Measurements from ENCODE around the gene OR52A1. TPM values are rescaled to one million over a fixed set of nuclear protein-coding genes. Genes with fewer than 3 reads are reported as not detected.
"Not testable (repeated sequence)": the region's sequence is repeated elsewhere in the genome, so short reads cannot be mapped to it uniquely, and the experiment has no call there.

The OR52A1 gene
- total RNA-seq, 6 experiments from 2014 or later = 0.04 TPM; not detected in 5

DNA sequence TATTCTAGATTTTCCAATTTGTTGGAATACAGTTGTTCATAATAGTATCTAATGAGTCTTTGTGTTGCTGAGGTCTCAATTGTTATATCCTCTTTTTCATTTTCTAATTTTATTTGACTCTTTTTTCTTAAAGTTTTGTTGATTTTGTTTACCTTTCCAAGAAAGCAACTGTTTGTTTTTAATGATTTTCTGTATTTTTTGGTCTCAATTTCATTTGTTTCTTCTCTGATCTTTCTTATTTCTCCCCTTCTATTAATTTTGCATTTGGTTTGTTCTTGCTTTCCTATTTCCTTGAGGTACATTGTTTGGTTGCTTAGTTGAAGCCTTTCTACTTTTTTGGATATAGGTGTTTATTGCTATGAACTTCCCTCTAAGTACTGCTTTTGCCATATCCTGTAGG is 5.2 kb upstream of the OR52A1 start:
- no peak for DNase-seq
- no peak for ATAC-seq
- Histone ChIP-seq H3K4me3 (no peak overlapping the region), H3K36me3 (no peaks in the 10 kb centered on the region), H3K4me1 (no peaks in the 10 kb centered on the region), H3K27ac (no peak overlapping the region), H3K27me3 (no peaks in the 10 kb centered on the region), H3K9me3 (no peaks in the 10 kb centered on the region)
- TF ChIP-seq POLR2A (IDR thresholded peaks at IDR 0.05) = no peak
- TF ChIP-seq, protein P1, sequence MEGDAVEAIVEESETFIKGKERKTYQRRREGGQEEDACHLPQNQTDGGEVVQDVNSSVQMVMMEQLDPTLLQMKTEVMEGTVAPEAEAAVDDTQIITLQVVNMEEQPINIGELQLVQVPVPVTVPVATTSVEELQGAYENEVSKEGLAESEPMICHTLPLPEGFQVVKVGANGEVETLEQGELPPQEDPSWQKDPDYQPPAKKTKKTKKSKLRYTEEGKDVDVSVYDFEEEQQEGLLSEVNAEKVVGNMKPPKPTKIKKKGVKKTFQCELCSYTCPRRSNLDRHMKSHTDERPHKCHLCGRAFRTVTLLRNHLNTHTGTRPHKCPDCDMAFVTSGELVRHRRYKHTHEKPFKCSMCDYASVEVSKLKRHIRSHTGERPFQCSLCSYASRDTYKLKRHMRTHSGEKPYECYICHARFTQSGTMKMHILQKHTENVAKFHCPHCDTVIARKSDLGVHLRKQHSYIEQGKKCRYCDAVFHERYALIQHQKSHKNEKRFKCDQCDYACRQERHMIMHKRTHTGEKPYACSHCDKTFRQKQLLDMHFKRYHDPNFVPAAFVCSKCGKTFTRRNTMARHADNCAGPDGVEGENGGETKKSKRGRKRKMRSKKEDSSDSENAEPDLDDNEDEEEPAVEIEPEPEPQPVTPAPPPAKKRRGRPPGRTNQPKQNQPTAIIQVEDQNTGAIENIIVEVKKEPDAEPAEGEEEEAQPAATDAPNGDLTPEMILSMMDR (IDR thresholded peaks at IDR 0.05) = no peak
- intact Hi-C loops (cut with DNase I) = no loop called here

DNA sequence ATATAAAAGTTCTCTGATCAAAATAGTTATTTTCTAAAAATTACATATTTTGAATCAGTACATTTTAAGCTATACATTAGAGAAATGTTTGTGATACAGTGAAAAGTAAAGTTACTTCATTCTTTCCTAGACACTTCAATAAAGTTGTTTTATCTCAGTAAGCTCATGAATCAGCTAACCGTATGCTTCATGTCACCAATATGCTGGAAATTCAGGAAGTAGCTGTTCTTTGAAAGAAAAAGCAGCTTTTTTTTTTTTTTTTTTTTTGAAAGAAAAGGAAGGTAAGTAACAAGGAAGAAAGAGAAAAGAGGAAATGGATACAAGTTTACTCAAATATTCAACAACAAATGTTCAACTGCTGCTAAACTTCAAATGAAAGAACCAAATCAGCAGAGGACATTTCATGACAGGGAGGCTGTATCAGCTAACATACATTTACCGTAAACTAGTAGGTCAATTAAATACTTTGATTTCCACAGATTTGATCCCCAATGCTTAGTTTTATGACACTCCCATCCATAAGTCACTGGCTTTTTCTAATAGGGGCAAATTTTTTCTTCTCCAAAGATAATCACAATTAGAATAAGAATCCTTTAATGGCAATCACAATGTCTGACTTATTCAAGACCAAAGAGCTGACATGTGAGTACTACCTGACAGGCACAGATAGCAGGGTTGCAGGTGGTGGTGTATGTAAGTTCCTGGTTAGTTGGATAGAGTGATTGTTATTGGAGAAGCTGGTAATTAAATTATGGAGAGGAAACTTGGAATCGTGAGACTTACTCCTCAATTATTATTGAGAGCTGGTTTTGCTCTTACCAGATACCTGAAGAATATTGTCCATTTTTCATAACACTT is 754 bp downstream of the OR52A1 start:
- no peaks in the 10 kb centered on the region for H3K27me3 ChIP-seq
- DNase-seq (no peak), ATAC-seq (no peak)
- intact Hi-C loops (cut with DNase I) = no loop called here
- WGBS (ENCODE audit: insufficient coverage, low coverage, low lambda C conversion rate, missing lambda C conversion rate) = 41% methylated on average over 3 of the region's 3 CpGs
- H3K4me3 ChIP-seq = no peak overlapping the region
- H3K27ac ChIP-seq = no peak overlapping the region
- no peaks in the 10 kb centered on the region for H3K9me3 ChIP-seq
- H3K36me3 ChIP-seq = no peaks in the 10 kb centered on the region
- H3K4me1 ChIP-seq = no peaks in the 10 kb centered on the region
- TF ChIP-seq, protein P1 (IDR thresholded peaks at IDR 0.05) = no peak
- no peak for TF ChIP-seq POLR2A (IDR thresholded peaks at IDR 0.05)

DNA sequence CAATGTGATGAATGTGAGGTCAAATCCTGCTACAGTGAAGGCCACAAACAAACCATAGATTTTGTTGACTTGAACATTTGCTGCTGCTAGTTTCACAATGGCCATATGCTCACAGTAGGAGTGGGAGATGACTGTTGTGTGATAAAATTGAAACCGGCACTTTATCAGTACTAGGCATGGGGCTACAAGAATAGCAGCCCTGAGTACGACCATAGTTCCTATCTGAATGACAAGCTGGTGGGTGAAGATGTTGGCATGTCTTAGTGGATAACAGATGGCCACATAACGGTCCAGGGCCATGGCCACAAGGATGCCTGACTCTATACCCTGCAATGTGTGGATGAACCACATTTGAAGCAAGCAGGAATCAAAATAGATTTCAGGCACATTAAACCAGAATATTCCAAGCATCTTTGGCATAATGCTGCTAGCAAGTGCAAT is 2.8 kb downstream of the OR52A1 start:
- no peak for ATAC-seq
- intact Hi-C loops (cut with DNase I) = no loop called here
- WGBS (ENCODE audit: insufficient coverage, low coverage, low lambda C conversion rate, missing lambda C conversion rate) = 43% methylated on average over 2 of the region's 3 CpGs
- TF ChIP-seq POLR2A (IDR thresholded peaks at IDR 0.05) = no peak
- TF ChIP-seq, protein P1 (IDR thresholded peaks at IDR 0.05) = no peak
- H3K9me3 ChIP-seq = no peaks in the 10 kb centered on the region
- no peak for DNase-seq
- no peaks in the 10 kb centered on the region for H3K4me1 ChIP-seq
- H3K4me3 ChIP-seq = no peak overlapping the region
- no peak overlapping the region for H3K27ac ChIP-seq
- H3K36me3 ChIP-seq = no peaks in the 10 kb centered on the region
- H3K27me3 ChIP-seq = no peaks in the 10 kb centered on the region

DNA sequence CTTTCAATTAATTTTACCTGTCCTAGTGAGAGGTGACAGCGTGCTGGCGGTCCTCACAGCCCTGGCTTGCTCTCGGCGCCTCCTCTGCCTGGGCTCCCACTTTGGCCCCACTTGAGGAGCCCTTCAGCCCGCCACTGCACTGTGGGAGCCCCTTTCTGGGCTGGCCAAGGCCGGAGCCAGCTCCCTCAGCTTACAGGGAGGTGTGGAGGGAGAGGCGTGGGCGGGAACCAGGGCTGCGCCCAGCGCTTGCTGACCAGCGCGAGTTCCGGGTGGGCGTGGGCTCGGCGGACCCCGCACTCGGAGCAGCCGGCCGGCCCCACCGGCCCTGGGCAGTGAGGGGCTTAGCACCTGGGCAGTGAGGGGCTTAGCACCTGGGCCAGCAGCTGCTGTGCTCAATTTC is 10.4 kb downstream of the OR52A1 start:
- 86% methylated on average over 4 of the region's 21 CpGs for WGBS (ENCODE audit: insufficient coverage, low coverage, low lambda C conversion rate, missing lambda C conversion rate)
- ATAC-seq; intact Hi-C loops (cut with DNase I); H3K27ac ChIP-seq; H3K9me3 ChIP-seq; H3K4me1 ChIP-seq; H3K36me3 ChIP-seq; H3K27me3 ChIP-seq; DNase-seq; H3K4me3 ChIP-seq: not testable (repeated sequence)

DNA sequence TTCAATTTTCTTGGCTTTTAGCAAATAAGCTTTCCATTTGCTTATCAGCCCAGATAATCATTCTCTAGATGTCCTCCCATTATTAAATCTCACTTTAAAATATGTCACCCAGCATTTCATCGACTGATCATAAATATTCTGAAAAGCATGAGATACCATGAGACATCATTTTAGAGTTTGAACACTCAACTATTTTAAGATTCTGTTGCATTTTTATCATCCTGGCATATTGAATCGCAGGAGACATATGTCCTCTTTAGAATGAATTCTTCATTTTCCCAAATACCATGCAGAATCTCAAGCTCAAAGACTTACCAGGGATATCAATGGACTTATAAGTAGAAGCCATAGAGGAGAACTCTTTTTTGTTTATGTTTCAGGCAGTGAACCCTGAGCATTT is 16.6 kb downstream of the OR52A1 start, which contains the start of gene OR52A5:
OR52A5 (minus strand) TSS at position 361 of the 400 bp plus-strand sequence. CDS start 5,714 bp downstream, outside the sequence.
- no peak within 1 kb of the TSS for H3K4me3 ChIP-seq
- H3K36me3 ChIP-seq = no peaks in the 10 kb centered on the region
- H3K27ac ChIP-seq = no peak within 1 kb of the TSS
- TF ChIP-seq, protein P1 (IDR thresholded peaks at IDR 0.05) = no peak
- no peak for TF ChIP-seq POLR2A (IDR thresholded peaks at IDR 0.05)
- WGBS (ENCODE audit: insufficient coverage, low coverage, low lambda C conversion rate, missing lambda C conversion rate) = 72% methylated on average over 2 of the region's 2 CpGs
- ATAC-seq (no peak), DNase-seq (no peak)
- intact Hi-C loops (cut with DNase I) = no loop called here
- H3K4me1 ChIP-seq = no peaks in the 10 kb centered on the region
- H3K9me3 ChIP-seq = no peaks in the 10 kb centered on the region
- no peaks in the 10 kb centered on the region for H3K27me3 ChIP-seq
